Measurements from ENCODE around the gene TRIL.

GRCh38 chr7:28937619-28938018 lies 20.5 kb downstream of the TRIL start:
- no peak for TF ChIP-seq CTCF (IDR thresholded peaks at IDR 0.05)
- no peak for TF ChIP-seq POLR2A (IDR thresholded peaks at IDR 0.05)
